ENCODE results near the gene PTPN20.

PTPN20 gene

GRCh38 chr10:47050618-47051455 is 139.6 kb downstream of the PTPN20 start:
- no peak for FAIRE-seq

GRCh38 chr10:47051741-47052238 is 140.6 kb downstream of the PTPN20 start:
- FAIRE-seq, result no peak
